ENCODE results near the gene CFHR2. TPM values are rescaled to one million over a fixed set of nuclear protein-coding genes. Genes with fewer than 3 reads are reported as not detected.

CFHR2 gene
- total RNA-seq, 1 donor = not detected

DNA sequence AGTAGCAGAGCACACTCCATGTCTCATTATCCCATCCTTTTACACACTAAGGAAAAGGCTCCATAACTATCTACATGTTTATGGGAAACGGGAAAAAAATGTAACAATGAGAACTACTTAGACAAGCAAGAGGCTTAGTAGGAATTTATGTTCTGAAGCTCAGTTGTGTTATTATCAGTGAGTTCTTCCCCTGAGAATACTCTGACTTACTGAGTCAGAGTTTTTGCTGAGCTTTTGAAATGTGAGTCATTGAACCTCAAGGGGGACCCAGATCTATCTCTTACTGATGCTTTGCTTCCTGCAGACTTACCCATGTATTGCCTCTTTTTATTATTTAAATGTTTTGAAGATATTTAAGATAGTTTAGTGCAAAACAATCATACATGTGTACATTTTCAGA lies 53.9 kb downstream of the CFHR2 start:
- no peak for DNase-seq (ENCODE audit: low read depth in 2 of 3, low spot score in 2 of 3)

DNA sequence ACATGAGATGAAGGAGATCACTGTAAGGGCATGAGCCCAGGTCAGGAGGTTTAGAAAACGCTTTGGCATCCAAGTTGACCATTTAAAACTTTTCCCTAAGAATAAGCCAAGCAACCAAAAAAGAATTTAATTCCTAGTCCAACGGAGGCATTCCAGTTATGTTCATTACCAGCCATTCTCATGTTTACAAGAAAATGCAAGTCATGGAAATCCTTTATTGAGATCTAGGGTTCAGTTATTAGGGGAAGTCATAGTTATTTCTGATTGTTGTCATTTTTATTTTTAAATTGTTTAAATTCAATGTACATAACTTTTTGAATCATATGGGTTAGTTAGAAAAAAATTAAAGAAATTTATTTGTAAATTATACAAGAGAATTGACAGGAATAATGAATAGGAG lies 58.3 kb downstream of the CFHR2 start:
- no peak for DNase-seq (ENCODE audit: low read depth in 2 of 3, low spot score in 2 of 3)

DNA sequence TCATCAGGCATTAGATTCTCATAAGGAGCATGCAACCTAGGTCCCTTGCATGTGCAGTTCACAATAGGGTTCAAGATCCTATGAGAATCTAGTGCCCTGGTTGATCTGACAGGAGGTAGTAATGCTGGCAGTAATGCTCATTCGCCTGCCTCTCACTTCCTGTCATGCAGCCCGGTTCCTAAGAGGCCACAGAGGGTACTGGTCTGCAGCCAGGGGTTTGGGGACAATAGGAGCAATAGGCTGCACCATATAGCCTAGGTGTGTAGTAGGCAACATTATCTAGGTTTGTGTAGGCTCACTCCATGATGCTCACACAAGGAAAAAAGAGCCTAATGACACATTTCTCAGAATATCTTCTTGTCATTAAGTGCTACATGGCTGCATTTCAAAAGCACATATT lies 59.6 kb downstream of the CFHR2 start:
- no peak for DNase-seq (ENCODE audit: low read depth in 2 of 3, low spot score in 2 of 3)

DNA sequence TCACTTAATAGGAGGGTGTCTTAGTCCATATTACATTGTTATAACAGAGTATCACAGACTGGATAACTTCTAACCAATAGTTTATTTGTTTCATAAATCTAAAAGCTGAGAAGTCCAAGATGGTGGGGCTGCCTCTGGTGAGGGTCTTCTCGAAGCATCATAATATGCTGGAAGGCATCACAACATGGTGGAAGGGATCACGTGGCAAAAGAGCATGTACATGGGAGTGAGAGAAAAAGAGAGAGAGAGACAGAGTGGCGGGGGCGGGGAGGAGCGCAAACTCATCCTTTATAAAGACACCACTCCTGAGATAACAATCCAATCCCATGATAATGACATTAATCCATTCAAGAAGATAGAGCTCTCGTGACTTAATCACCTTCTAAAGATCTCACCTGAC lies 65.3 kb downstream of the CFHR2 start:
- DNase-seq (ENCODE audit: low read depth in 2 of 3, low spot score in 2 of 3) = no peak

Small RNA genes within 50 kb of the gene (small RNA-seq; reads per million reads assigned to genes)
- gene AL139418.1 = not detected

Other genes starting within 250 kb of the CFHR2 start
- gene CFHR3, start 168.9 kb upstream of the CFHR2 start, total RNA-seq = not detected
- gene CFHR1, start 124.0 kb upstream of the CFHR2 start, total RNA-seq = not detected
- gene CFHR4, start 55.7 kb upstream of the CFHR2 start, total RNA-seq = not detected
- under 0.01 TPM for gene CFHR5, start 33.8 kb downstream of the CFHR2 start, total RNA-seq
- not detected for gene F13B, start 123.5 kb downstream of the CFHR2 start, total RNA-seq
- 1.3 TPM for gene ASPM, start 202.9 kb downstream of the CFHR2 start, total RNA-seq

All from hematopoietic multipotent progenitor cell (in vitro differentiated cells).